Measurements from ENCODE around the gene SIPA1.
A peak's percentile ranks its signal among the peaks of the same experiment; 100 is the strongest.
"Not testable (repeated sequence)": the region's sequence is repeated elsewhere in the genome, so short reads cannot be mapped to it uniquely, and the experiment has no call there.

Gene SIPA1

DNA sequence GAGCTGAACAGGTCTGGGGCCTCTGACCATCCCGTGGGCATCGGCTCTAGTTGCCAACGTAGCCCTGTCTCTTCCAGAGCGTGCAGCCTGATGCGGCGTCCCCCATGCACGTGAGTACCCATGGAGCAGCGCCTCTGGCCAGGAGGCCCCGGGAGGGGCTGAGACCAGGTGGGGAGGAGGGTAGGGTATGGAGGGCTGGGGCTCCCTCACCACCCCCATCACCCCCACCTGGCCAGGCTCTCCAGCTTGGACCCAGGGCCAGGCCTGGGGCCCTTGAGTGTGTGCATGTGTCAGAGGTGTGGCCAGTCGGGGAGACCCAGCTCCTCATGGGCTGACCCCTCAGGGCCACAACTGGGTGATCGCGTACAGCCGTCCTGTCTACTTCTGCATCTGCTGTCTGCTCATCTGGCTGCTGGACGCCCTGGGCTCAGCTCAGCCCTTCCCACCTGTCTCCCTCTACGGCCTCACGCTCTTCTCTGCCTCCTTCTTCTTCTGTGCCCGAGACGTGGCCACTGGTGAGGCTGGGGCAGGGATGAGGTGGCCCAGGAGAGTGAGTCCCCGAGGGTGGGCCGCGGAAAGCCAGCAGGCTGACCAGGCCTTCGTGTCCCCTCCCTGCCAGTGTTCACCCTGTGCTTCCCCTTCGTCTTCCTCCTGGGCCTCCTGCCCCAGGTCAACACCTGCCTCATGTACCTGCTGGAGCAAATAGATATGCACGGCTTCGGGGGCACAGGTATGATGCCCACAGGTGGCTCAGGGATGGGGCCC is 13.9 kb upstream of the SIPA1 start:
- no peak for DNase-seq

DNA sequence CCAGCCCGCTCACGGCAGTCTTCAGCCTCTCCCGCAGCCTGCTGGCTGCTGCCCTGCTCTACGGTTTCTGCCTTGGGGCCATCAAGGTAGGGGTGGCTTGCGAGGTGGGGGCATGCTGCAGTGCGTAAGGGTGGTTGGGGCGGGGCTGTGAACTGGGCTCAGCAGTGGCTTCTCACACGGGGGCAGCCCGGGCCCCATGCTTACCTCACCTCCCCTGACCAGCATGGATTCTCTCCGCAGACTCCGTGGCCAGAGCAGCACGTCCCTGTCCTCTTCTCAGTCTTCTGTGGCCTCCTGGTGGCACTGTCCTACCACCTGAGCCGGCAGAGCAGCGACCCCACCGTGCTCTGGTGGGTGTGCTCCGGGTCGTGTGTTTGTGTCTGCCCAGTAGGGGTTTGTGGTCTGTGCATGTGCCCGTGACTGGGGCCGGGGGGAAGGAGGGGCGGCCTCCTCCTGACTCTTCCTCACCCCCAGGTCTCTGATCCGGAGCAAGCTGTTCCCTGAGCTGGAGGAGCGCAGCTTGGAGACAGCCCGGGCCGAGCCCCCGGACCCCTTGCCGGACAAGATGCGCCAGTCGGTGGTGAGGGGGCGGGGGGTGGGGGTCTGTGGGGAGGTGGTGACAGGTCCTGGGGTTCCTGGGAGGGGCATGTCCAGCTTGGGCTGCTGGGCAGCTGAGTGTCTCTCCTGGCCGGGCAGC is 12.8 kb upstream of the SIPA1 start:
- no peak for DNase-seq

DNA sequence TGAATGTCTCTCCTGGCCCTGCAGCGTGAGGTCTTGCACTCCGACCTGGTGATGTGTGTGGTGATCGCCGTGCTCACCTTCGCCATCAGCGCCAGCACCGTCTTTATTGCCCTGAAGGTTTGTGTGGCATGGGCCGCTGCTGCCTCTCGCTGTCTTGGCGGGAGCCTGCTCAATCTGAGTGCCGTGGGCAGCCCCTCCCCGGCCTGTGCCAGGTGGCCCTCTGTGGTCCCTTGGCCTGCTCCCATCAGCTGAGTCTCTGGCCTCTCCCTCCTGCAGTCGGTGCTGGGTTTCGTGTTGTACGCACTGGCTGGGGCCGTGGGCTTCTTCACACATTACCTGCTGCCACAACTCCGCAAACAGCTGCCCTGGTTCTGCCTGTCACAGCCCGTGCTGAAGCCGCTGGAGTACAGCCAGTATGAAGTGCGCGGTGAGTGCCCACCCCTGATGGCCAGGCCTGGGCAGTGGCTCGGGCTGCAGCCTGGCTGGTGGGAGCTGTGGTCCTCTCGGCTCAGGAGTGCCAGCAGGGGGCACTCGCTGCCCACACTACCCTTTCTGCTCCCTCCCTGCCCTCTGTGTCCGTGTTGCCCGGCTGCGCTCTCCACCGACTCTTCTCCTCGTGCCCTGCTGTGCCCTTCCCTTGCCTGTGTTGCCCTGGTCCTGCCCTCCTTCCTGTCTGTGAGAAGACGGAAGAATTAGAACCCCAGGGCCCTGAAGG is 12.1 kb upstream of the SIPA1 start:
- peak; percentile 55 for DNase-seq

DNA sequence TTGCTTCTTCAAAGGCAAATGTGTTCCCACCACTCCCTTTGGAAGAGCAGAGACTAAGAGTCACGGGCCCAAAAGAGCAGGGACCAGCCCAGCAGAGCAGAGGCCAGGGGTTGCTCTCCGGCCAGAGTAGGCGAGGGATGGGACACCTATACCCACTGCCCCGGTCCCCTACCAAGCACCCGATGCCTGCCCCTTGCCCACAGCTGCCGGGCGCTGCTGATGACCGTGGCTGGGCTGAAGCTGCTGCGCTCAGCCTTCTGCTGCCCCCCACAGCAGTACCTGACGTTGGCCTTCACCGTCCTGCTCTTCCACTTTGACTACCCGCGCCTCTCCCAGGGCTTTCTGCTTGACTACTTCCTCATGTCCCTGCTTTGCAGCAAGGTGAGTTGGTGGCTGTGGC is 10.7 kb upstream of the SIPA1 start:
- no peak for DNase-seq

DNA sequence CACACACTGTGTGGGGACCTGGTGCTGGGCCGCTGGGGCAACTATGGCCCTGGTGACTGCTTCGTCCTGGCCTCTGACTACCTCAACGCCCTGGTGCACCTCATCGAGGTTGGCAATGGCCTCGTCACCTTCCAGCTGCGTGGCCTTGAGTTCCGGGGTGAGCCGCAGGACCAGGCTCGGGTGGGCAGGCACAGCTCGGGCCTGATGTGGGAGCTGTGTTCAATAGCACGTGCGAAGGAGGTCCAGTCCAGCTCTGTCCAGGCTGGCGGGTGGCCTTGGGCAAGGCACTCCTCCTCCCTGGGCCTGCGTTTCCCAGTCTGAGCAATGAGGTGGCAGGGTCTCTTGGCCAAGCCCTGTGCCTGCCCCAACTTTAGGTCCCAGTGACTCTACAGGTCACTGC is 8.3 kb upstream of the SIPA1 start:
- DNase-seq = no peak

DNA sequence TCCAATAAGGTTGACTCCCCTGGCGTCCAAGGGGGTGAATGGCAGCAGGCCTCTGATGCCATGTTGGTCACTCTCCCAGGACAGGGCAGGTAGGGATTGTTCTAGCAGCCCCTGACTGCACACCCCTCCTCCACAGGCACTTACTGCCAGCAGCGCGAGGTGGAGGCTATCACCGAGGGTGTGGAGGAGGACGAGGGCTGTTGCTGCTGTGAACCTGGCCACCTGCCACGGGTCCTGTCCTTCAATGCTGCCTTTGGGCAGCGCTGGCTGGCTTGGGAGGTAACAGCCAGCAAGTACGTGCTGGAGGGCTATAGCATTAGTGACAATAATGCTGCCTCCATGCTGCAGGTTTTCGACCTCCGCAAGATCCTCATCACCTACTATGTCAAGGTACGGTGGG is 7.7 kb upstream of the SIPA1 start:
- DNase-seq = no peak

DNA sequence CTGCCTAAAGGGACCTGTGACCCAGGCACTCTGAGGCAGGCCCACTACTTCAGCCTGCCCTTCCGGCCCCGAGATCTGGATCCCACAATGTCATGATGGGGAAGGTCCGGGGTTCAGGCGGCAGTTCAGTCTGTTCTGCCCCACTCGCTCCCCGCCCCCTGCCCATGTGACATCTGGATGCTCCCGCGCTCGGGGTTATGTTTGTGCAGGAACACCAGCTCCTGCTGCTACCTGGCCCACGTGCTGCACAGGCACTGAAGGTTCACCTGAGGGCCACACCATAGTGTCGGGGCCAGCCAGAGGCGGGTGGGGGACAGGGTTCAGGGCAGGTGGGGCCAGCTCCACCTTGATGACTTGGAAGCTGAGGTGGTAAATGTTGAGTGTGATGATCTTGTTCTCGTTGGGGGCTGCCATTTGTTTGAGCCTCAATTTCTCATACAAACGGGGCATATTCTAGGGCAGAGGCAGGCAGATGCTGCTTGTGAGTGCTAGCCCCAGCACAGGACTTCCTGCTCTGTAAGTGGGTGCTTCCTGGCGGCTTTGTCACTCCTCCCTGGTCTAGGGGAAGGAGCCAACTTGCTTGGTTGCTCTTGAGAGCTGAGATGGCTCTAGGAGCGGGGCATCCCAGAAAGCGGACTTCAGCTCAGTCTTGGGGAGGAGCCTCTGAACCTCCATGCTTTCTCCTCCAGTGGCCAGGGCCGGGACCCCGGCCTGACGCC is 4.4 kb upstream of the SIPA1 start:
- no peak for DNase-seq

DNA sequence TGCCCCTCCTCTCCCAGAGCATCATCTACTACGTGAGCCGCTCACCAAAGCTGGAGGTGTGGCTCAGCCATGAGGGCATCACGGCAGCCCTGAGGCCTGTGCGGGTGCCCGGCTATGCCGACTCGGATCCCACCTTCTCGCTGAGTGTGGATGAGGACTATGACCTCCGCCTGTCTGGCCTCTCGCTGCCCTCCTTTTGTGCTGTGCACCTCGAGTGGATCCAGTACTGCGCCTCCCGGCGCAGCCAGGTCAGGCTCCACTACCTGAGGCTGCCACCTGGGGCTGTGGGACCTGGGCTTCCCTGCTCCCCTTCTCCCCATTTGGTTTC is 3.8 kb upstream of the SIPA1 start:
- no peak for DNase-seq

DNA sequence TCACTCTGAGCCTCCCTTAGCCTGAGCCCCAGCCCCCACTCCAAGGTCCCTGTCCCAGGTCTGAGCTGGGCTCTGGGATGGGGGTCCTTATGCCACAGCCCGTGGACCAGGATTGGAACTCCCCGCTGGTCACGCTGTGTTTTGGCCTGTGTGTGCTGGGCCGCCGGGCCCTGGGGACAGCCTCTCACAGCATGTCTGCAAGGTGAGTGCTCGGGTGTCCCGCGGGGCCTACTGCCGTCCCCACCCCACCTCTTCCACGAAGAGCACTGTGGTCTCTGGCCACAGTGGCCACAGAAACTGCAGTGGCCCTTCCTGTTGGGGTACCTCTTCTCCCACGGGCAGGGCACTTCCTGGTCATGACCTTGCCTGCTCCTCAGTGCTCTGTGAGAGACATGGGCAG is 3.5 kb upstream of the SIPA1 start:
- DNase-seq = no peak

DNA sequence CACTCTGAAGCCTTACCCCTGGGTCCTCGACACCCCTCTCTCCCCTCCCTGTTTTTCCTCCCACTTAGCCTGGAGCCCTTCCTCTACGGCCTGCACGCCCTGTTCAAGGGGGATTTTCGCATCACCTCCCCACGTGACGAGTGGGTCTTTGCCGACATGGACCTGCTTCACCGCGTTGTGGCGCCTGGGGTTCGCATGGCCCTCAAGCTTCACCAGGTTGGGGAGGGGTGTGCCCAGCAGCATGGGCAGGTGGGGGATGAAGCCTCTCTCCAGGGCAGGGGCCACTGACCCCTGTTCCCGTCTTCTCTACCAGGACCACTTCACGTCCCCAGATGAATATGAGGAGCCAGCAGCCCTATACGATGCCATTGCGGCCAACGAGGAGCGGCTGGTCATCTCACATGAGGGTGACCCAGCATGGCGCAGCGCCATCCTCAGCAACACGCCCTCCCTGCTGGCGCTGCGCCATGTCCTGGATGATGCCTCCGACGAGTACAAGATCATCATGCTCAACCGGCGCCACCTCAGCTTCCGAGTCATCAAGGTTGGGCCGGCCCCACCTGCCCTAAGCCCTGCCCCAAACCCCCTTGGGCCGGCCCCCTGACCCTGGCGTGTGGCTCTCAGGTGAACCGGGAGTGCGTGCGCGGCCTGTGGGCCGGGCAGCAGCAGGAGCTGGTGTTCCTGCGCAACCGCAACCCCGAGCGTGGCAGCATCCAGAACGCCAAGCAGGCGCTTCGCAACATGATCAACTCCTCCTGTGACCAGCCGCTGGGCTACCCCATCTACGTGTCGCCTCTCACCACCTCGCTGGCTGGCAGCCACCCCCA is 2.8 kb upstream of the SIPA1 start:
- DNase-seq = no peak

DNA sequence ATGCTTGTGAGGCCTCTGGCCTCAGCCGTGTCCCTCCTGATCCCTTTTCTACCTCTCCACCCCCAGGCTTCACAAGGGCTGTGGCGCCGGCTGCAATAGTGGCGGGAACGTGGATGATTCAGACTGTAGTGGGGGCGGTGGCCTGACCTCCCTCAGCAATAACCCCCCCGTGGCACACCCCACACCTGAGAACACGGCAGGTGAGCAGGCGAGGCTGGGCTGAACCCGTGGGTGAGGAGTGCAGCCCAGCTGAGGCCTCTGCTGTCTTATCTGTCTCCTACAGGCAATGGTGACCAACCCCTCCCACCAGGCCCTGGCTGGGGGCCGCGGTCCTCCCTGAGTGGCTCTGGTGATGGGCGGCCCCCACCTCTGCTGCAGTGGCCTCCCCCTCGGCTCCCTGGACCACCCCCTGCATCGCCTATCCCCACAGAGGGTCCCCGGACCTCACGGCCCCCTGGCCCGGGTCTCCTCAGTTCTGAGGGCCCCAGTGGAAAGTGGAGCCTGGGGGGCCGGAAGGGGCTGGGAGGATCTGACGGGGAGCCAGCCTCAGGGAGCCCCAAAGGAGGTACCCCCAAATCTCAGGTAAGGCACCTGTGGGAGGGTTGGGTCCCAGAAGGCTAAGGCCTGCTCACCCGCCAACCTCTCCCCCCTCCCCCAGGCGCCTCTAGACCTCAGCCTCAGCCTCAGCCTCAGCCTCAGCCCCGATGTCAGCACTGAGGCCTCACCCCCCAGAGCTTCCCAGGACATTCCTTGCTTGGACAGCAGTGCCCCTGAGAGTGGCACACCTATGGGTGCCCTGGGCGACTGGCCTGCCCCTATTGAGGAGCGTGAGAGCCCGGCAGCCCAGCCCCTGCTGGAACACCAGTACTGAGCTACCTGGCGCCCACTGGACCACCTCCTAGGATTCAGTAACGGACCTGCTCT is 1.5 kb upstream of the SIPA1 start:
- DNase-seq = no peak

DNA sequence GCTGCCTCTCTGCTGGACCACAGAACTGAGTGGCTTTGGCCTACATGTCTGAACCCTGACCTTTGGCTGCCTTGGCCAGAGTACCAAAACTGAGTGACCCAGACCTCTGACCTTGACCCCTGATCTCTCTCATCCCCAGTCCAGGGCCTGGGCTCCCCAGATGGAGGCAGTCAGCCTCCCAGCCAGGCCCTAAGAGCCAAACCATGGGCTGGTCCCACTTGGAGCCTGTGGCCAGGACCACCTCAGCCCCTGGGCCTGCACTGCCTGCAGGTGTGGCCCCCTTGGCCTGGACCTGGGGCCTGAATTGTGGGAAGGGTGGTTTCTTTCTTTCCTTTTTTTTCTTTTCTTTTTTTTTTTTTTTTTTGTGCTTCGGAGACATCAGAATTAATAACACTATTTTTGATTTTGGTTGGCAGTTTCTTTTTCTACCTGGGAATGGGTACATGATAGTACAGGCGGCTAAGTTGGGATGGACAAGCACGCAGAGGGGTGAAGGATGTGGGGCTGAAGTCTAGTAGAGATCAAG is 806 bp upstream of the SIPA1 start:
- no peak for DNase-seq

DNA sequence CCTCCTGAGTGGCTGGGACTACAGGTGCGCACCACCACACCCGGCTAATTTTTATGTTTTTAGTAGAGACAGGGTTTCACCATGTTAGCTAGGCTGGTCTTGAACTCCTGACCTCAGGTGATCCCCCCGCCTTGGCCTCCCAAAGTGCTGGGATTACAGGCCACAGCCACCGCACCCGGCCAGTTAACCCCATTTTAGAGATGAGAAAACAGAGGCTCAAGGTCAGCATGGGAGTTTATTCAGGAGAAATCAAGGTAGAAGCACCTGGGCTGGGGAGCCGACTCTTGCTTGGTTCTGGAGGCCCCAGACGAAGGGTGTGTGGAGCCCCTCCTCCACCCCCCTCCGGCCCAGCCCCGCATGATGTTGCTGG is 1.3 kb downstream of the SIPA1 start:
- DNase-seq = not testable (repeated sequence)

DNA sequence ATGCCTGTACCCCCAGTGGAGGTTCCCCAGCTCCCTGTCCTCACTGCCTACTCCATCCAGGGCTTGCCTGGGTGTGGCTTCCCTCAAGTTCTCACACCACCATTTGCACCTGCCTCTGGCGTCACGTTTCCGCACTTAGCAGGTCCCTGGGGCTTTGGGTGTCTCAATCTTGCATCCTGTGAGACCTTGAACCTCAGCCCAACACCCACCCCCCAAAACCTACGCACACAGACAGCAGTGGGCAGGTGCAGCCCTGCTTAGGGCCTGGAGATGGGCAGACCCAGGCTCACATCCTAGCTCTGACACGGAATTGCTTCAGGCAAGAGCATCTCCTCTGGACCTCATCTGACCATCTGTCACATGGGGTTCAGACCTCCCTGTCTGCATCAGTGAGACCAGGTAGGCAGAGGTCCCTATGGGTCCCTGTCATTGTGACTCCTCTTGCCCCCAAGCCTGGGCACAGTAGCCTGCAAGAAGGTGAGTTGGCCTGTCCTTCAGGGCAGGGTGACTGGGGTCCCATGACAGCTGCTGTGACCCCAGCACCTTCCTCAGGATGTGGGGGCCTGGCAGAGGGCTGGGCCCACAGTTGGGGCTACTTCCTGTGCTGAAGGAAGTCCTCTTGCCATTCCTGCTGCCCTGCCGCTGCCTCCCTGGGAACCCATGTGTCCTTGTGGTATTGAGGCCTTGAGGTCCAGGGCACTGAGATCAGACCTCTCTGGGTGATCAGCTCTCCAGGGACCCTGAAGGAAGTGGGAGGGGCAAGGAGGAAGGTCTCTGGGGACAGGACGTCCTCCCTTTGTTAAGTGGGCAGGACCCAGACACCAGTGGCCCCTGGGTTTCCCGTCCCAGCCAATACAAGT is 2.0 kb downstream of the SIPA1 start:
- peak; percentile 40 for DNase-seq

DNA sequence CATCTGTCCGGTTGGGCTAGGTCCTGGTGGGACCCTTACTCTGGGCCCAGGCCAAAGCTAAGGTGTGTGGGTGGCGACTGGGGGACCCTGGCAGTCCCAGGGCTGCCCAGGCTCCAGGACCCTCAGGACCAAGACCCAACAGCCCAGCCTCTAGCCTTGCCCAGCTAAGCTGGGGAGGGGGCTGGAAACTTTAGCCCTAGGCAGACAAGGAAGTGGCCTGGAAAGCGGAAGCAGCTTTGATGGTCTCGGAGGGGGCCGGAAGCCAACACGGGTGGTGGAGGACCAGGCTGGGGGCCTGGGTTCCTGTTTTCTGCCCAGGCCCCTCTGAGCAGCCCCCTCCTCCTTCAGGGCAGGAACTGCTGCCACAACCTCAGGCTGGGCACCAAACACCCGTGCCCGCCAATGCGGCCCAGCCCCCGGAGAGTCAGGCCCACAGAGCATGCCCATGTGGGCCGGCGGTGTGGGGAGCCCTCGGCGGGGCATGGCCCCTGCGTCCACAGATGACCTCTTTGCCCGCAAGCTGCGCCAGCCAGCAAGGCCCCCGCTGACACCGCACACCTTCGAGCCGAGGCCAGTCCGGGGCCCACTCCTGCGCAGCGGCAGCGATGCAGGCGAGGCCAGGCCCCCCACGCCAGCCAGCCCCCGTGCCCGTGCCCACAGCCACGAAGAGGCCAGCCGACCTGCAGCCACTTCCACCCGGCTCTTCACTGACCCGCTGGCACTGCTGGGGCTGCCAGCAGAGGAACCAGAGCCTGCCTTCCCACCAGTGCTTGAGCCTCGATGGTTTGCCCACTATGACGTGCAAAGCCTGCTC is 2.8 kb downstream of the SIPA1 start:
- peak; percentile 39 for DNase-seq

DNA sequence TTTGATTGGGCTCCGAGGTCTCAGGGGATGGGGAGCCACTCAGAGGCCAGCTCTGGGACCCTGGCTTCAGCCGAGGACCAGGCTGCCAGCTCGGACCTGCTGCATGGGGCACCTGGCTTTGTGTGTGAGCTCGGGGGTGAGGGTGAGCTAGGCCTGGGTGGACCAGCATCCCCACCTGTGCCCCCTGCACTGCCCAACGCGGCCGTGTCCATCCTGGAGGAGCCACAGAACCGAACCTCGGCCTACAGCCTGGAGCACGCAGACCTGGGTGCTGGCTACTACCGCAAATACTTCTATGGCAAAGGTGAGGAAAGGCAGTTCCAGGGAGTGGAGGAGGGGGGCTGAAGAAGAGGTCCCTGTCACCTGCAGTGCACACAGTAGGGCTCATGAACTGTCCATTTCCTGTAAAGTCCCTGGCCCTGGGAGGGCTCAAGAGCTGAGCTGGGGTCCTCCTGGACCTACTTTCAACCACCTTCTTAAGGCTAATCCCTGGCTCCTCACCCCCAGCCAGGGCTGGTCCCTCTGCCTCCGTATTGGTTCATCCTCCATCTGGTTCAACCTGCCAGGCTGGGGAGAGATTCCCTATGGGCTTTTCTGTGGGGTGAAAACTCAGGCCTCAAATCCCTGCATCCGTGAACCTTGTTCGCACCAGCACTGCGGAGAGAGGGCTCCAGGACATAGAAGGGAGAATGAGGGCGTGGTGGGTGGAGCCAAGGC is 3.6 kb downstream of the SIPA1 start:
- no peak for DNase-seq

DNA sequence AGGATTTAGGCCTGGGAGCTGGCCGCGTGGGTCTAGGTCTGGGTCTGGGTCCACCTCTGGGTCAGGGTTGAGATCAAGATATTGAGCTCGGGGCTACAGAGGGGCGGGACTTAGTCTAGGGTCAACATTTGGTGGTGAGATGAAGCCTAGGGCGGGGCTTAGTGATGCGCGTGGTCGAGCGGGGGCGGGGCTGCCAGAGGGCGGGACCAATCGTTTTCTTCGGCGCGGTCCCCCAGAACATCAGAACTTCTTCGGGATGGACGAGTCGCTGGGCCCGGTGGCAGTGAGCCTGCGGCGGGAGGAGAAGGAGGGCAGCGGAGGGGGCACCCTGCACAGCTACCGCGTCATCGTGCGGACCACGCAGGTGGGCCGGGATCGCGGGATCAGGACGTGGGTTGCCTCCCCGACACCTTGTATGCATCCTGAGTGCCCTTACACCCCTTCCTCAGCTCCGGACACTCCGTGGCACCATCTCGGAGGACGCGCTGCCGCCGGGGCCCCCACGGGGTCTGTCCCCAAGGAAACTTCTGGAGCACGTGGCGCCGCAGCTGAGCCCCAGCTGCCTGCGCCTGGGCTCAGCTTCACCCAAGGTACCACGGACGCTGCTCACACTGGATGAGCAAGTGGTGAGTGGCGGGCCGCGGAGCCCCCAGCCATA is 4.2 kb downstream of the SIPA1 start:
- DNase-seq = no peak

DNA sequence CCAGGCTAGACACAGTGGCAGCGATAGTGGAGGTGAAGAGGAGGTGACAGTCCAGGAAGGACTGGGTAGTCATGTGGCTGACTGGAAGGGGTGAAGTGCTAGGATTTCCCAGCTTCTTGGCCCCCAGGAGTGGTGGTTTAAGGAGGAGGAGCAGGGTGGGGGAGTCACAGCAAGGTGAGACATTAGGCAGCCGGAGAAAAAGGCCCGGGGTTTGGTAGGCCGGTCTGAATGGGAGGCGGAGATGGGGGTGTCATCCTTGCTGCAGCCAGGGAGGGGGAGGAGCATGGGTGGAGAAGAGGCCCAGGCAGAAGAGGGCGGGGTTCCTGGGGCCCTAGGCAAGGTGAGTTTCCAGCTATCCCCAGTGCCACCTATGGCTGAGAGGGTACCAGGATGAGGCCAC is 6.1 kb downstream of the SIPA1 start:
- DNase-seq = no peak

Measured in stimulated activated CD4-positive, alpha-beta T cell treated with anti-CD3 and anti-CD28 coated beads, Interleukin-4, amount 100 ng/mL, for 1 hour (primary cell).